GM19397 (cell line): ENCODE results near the gene OSBPL2.

ENCODE experiments used
- ATAC-seq: cut with Tn5 transposase; IDR thresholded peaks from one replicate; pipeline ENCODE4 v1.9.1; 2021; ENCODE audit warnings: mild to moderate bottlenecking, moderate library complexity; ENCODE audit not compliant: unreplicated experiment

The OSBPL2 gene

GRCh38 chr20:62296724-62297448 lies 58.6 kb downstream of the OSBPL2 start:
- ATAC-seq = no peak

GRCh38 chr20:62297449-62298227 lies 59.3 kb downstream of the OSBPL2 start:
- ATAC-seq = no peak

GRCh38 chr20:62298577-62299249 lies 60.4 kb downstream of the OSBPL2 start:
- ATAC-seq = no peak

- ATAC-seq = no peak
Observed at GRCh38 chr20:62299666-62300236, 61.4 kb downstream of the OSBPL2 start.

- no peak for ATAC-seq
Observed at GRCh38 chr20:62300319-62300718, 62.0 kb downstream of the OSBPL2 start.

DNA sequence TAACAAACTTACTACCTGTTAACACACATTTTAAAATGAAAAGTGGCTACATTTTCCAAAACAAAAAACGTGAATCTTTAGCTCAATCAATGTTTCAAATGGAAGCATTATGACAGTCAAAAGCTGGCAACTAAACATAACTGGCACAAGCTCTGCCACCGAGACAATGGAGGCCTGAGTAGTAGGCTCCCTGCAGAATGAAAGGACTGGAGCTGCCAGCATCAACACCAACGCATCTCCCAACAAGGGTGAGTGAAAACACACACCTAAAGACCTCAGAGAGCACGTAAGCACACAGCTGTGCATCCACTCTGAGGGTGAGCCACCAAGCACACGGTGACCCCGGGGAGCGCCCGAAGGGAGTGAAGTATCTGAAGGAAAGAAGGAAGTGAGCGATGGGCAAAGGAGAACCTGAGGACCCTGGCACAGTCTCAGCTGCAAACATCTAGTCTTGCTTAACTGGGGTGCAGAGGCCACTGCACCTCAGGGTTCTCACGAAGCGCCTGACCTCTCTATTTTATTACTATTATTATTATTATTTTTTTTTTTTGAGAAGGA lies 62.9 kb downstream of the OSBPL2 start:
- no peak for ATAC-seq

- ATAC-seq = peak; percentile 21
Observed at GRCh38 chr20:62301773-62302340, 63.5 kb downstream of the OSBPL2 start.

GRCh38 chr20:62302341-62303061 lies 64.2 kb downstream of the OSBPL2 start, which contains the start of gene ADRM1:
TSS of gene ADRM1 (plus strand) at chr20:62302997. CDS start at chr20:62303569, 572 bp downstream.
- peak; percentile 88 for ATAC-seq

GRCh38 chr20:62303062-62303339 lies 64.7 kb downstream of the OSBPL2 start:
- no peak for ATAC-seq

DNA sequence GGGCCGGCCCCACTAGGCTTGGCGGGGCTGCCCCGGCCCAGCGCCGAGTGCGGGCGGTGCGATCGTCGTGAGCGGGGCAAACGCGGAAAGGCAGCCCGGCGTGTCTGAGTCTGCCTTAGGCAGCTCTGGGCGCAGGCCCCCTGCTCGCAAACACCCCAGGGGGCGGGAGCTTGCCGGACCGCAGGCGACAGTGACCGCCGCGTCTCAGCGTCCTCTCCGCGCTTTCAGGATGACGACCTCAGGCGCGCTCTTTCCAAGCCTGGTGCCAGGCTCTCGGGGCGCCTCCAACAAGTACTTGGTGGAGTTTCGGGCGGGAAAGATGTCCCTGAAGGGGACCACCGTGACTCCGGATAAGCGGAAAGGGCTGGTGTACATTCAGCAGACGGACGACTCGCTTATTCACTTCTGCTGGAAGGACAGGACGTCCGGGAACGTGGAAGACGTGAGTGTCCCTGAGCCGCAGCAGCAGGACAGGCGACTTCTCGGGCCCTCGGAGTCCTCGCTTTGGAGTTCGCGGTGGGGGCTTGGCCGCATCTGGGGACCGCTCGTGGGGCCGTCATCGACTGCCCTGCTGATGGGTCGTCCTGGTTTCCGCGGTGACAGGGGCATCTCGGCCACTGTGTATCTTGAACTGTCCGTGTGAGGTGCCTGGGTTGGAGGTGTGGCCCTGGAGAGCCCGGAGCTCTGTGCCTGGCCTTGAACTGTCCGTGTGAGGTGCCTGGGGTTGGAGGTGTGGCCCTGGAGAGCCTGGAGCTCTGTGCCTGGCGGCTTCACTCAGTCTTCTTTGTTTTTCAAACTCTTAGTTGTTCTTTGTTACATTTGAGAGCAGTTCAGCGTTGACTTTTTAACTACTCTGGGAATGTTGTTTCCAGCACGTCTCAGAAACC lies 65.3 kb downstream of the OSBPL2 start:
- ATAC-seq = peak; percentile 5

DNA sequence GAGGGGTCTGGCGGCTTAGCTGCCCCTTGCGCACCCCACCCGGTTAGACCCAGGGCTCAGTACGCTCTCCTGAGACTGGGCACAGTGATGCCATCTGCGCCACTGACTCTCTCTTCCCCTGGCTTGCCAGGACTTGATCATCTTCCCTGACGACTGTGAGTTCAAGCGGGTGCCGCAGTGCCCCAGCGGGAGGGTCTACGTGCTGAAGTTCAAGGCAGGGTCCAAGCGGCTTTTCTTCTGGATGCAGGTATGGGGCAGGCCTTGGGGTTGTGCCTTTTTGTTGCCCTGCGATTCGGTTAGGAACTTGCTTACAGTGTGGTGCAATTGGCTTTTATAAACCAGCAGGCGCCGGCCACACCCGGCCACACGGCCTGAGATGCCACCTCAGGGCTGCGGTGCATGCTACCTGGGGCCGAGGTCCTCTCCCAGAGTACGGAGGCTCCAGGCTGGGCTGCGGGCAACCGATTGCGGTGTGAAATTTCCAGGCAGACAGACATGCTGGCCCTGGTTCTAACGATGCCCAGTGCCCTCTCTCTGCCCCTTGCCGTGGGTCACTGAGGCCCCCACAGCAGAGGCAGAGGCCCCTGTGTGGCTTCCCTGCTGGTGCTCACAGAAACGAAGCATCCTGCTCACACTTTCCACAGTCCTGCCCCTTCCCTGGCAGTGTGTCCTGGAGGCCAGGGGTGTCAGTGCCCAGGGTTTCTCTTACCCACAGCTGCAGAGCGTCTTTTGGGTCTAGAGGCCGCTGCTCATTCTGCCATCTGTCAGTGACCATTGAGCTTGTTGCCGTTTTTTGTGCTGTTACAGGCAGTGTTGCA lies 66.2 kb downstream of the OSBPL2 start:
- ATAC-seq = no peak

GRCh38 chr20:62305149-62305764 lies 66.9 kb downstream of the OSBPL2 start:
- no peak for ATAC-seq

DNA sequence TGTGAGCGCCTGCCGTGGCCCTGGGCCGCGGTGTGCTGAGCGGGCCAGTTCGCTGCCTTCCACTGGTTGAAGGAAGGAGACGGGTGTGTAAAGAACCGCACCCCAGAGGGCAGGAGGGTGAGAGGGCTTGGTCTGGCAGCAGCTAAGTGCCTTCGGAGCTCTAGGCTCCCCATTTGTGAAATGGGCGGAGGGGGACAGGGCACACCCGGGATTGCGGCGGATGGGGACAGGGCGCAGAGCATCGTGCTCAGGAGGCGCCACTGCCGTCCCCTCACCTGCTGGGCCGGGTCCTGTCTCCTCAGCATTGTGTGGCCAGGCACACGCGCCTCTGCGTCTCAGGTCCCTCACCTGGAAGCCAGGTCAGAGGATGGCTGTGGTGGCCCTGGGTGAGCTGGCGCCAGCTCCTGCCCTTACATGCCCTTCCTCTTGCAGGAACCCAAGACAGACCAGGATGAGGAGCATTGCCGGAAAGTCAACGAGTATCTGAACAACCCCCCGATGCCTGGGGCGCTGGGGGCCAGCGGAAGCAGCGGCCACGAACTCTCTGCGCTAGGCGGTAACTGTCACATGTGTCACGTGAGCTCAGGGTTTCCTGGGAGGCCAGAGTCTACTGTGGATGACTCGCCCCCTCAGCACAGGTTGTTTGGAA lies 67.6 kb downstream of the OSBPL2 start:
- no peak for ATAC-seq

GRCh38 chr20:62306414-62307187 lies 68.3 kb downstream of the OSBPL2 start:
- no peak for ATAC-seq

- no peak for ATAC-seq
Observed at GRCh38 chr20:62307226-62308101, 69.1 kb downstream of the OSBPL2 start.
